Activated CD8-positive, alpha-beta memory T cell treated with anti-CD3 and anti-CD28 coated beads, Interleukin-2, amount 10 ng/mL, durations not matched to agents 7 days and 5 days (primary cell): Measurements from ENCODE around the gene PPM1H. TPM values are rescaled to one million over a fixed set of nuclear protein-coding genes. Genes with fewer than 3 reads are reported as not detected.

Experiments used
- ATAC-seq: fragments of 150-1000 bp; cut with Tn5 transposase; one replicate; pipeline ENCODE4 v1.10.0; 2021; ENCODE audit warnings: moderate library complexity
- CTCF ChIA-PET: fragments of 350-600 bp; sonication (Branson Sonifier 250); formaldehyde crosslinking; loops from one replicate; lab custom pipeline; 2021; ENCODE audit warnings: antibody characterized with exemption; lab: Charles Lee
- DNase-seq: peaks from one replicate; pipeline ENCODE4 v3.0.0-alpha.2; 2020
- H3K27ac Mint-ChIP-seq: one replicate; pipeline ENCODE4 v1.8.0; 2021; ENCODE audit warnings: mild to moderate bottlenecking, mixed read lengths
- H3K27me3 Mint-ChIP-seq: one replicate; pipeline ENCODE4 v1.8.0; 2021; ENCODE audit warnings: mixed read lengths
- H3K36me3 Mint-ChIP-seq: one replicate; pipeline ENCODE4 v1.8.0; 2021; ENCODE audit warnings: mild to moderate bottlenecking, mixed read lengths
- H3K4me1 Mint-ChIP-seq: one replicate; pipeline ENCODE4 v1.8.0; 2021; ENCODE audit warnings: mixed read lengths
- H3K4me3 Mint-ChIP-seq: one replicate; pipeline ENCODE4 v1.8.0; 2021; ENCODE audit warnings: mild to moderate bottlenecking, moderate library complexity, mixed read lengths
- H3K9me3 Mint-ChIP-seq: one replicate; pipeline ENCODE4 v1.8.0; 2022; ENCODE audit warnings: low read depth, mixed read lengths
- total RNA-seq, 2 experiments: library from RNA; stranded (reverse); gene quantifications; one replicate each; pipeline ENCODE4 v1.2.3, GENCODE V29; 2021

The PPM1H gene
- total RNA-seq, 2 experiments from 2014 or later = 0.32 to 0.68 TPM

- peak; percentile 61 for DNase-seq
- H3K9me3 Mint-ChIP-seq = no peaks in the 10 kb centered on the region
- CTCF ChIA-PET = interaction anchor here (1.2 to 1.5 kb wide), 3 partner anchors 10 to 216 kb away, joined by 3 to 5 read pairs (median 3); no protein-coding TSS in a partner anchor
- no peaks in the 10 kb centered on the region for H3K36me3 Mint-ChIP-seq
- peaks cover 74% of the 10 kb centered on the region for H3K27me3 Mint-ChIP-seq
- no peak overlapping the region for H3K4me3 Mint-ChIP-seq
- ATAC-seq = peak; percentile 64
- H3K27ac Mint-ChIP-seq = no peak overlapping the region
- peaks cover 14% of the 10 kb centered on the region for H3K4me1 Mint-ChIP-seq
Measured at GRCh38 chr12:62654326-62655241, 280.4 kb downstream of the PPM1H start.

DNA sequence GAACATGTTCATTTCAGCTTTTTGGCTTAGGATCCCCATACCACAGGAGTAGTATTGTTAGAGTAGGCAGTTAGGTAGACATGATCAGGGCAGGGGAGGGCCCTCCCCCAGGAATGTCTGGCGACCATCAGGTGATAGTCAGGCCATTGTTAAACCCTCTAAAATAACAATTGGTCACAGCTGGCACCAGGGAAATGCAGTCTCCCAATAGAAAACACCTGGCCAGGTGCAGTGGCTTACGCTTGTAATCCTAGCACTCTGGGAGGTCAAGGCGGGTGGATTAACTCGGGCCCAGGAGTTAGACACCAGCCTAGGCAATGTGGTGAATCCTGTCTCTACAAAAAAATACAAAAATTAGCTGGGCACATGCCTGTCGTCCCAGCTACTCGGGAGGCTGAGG is 281.2 kb downstream of the PPM1H start:
- ATAC-seq (no peak), DNase-seq (no peak)
- CTCF ChIA-PET = no interaction called here
- Mint-ChIP-seq H3K4me3 (no peak overlapping the region), H3K9me3 (no peaks in the 10 kb centered on the region), H3K36me3 (no peaks in the 10 kb centered on the region), H3K27me3 (peaks cover 67% of the 10 kb centered on the region), H3K4me1 (peaks cover 14% of the 10 kb centered on the region), H3K27ac (no peak overlapping the region)

- DNase-seq (no peak), ATAC-seq (no peak)
- no peaks in the 10 kb centered on the region for H3K36me3 Mint-ChIP-seq
- no peak overlapping the region for H3K27ac Mint-ChIP-seq
- no peaks in the 10 kb centered on the region for H3K9me3 Mint-ChIP-seq
- peaks cover 14% of the 10 kb centered on the region for H3K4me1 Mint-ChIP-seq
- peaks cover 67% of the 10 kb centered on the region for H3K27me3 Mint-ChIP-seq
- CTCF ChIA-PET = interaction anchor here (1.1 kb wide), 1 partner anchor 10 kb away, joined by 3 read pairs; no protein-coding TSS in a partner anchor
- no peak overlapping the region for H3K4me3 Mint-ChIP-seq
Measured at GRCh38 chr12:62653304-62653703, 281.6 kb downstream of the PPM1H start.

DNA sequence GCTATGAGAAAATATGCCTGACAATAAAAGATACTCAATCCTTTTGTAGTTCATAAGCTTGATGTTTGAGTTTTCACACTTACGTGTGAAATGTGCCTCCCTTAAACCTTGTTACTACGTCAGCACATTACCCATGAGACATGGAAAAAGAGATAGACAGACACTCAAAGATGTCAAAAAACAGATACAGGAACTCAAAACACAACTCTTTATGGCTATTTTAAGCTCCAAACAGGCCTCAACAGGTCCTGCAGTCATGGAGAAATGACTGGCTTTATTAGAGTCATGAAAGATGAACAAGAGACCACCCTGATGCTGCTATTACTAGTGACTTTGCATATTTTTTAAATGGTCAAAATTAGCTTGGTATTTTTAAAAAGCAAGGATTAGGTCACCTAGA is 283.8 kb downstream of the PPM1H start:
- peaks cover 55% of the 10 kb centered on the region for H3K27me3 Mint-ChIP-seq
- no peaks in the 10 kb centered on the region for H3K9me3 Mint-ChIP-seq
- H3K27ac Mint-ChIP-seq = no peak overlapping the region
- ATAC-seq (no peak), DNase-seq (no peak)
- CTCF ChIA-PET = interaction anchor here (1.4 kb wide), 1 partner anchor 10 kb away, joined by 3 read pairs; no protein-coding TSS in a partner anchor
- no peaks in the 10 kb centered on the region for H3K36me3 Mint-ChIP-seq
- H3K4me3 Mint-ChIP-seq = no peak overlapping the region
- H3K4me1 Mint-ChIP-seq = peaks cover 13% of the 10 kb centered on the region

GRCh38 chr12:62649412-62650138 is 285.4 kb downstream of the PPM1H start:
- peaks cover 45% of the 10 kb centered on the region for H3K27me3 Mint-ChIP-seq
- ATAC-seq = no peak

DNA sequence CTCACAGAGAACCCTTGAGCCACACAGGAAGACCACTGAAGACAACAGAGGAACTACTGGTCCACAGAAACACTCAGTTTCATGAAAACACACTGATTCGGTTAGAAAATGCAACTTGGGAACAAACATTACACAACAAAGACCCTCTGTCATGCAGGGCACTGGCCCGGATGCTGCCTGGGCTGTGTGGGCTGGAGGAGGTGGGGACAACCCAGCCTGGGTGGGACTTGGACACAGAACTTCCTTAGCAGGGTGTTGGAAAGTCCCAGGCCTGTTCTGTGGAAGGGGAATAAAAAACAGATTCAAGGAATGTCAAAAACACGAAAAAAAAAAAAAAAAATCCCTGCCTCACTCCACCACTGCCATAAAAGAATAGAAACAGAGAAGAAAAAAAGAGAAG is 287.4 kb downstream of the PPM1H start:
- Mint-ChIP-seq H3K4me1 (peaks cover 2% of the 10 kb centered on the region), H3K4me3 (no peak overlapping the region), H3K9me3 (no peaks in the 10 kb centered on the region), H3K27me3 (peaks cover 32% of the 10 kb centered on the region), H3K36me3 (no peaks in the 10 kb centered on the region), H3K27ac (no peak overlapping the region)
- DNase-seq = no peak
- CTCF ChIA-PET = interaction anchor here (0.5 to 1.3 kb wide), 2 partner anchors 12 to 66 kb away, joined by 4 read pairs; no protein-coding TSS in a partner anchor
- no peak for ATAC-seq

More at GRCh38 chr12:62649412-62650138, 285.4 kb downstream of the PPM1H start:
- no peaks in the 10 kb centered on the region for H3K36me3 Mint-ChIP-seq
- no peak overlapping the region for H3K4me3 Mint-ChIP-seq
- H3K4me1 Mint-ChIP-seq = peaks cover 5% of the 10 kb centered on the region
- H3K9me3 Mint-ChIP-seq = no peaks in the 10 kb centered on the region
- no peak for DNase-seq
- H3K27ac Mint-ChIP-seq = no peak overlapping the region
- CTCF ChIA-PET = interaction anchor here (1.4 to 1.8 kb wide), 2 partner anchors 9 to 145 kb away, joined by 4 read pairs; no protein-coding TSS in a partner anchor

DNA sequence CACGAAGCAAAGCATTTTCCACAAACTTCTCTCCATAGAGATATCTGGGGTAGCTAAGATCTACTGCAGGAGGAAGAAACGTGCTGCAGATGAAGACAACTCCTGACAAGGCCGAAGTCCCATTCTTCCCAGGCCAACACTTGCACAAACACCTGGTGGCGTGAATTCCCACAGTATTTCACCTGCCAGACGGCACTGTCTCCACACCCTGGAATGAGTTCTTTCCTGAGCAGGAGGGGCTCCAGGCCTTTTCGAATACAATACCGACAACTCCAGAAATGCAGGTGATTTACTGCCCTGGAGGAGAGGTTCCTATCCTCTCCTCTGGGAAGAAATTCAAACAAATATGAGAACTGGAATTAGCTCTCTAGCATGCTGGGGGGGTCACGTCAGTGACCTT is 288.4 kb downstream of the PPM1H start:
- Mint-ChIP-seq H3K27me3 (peaks cover 28% of the 10 kb centered on the region), H3K4me3 (no peak overlapping the region), H3K4me1 (peaks cover 6% of the 10 kb centered on the region), H3K9me3 (no peaks in the 10 kb centered on the region), H3K36me3 (no peaks in the 10 kb centered on the region), H3K27ac (no peak overlapping the region)
- DNase-seq (no peak), ATAC-seq (no peak)
- CTCF ChIA-PET = no interaction called here

DNA sequence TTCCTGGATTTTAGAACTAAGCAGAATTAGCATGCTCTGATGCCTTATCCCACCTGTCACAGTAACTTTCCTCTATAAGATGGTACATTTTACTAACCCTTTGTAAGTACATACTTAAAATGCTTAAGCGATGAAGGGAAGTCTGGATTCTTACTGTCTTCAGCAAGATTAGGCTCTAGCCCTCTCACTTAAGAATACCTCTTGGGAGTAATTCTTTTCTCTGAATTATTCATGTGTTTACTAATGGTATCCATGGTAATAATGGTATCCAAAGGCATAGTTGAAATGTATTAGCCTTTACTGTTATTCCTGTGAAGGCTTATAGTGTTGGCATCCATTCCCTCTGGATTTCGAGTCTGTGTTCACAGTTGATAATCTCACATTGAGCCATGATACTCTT is 291.5 kb downstream of the PPM1H start:
- no peaks in the 10 kb centered on the region for H3K9me3 Mint-ChIP-seq
- H3K27ac Mint-ChIP-seq = no peak overlapping the region
- DNase-seq (no peak), ATAC-seq (no peak)
- H3K4me1 Mint-ChIP-seq = peaks cover 17% of the 10 kb centered on the region
- CTCF ChIA-PET = interaction anchor here (1.0 kb wide), 1 partner anchor 9 kb away, joined by 3 read pairs; no protein-coding TSS in a partner anchor
- H3K27me3 Mint-ChIP-seq = peaks cover 19% of the 10 kb centered on the region
- no peak overlapping the region for H3K4me3 Mint-ChIP-seq
- H3K36me3 Mint-ChIP-seq = no peaks in the 10 kb centered on the region

- ATAC-seq (no peak), DNase-seq (no peak)
- H3K27ac Mint-ChIP-seq = no peak overlapping the region
- no peak overlapping the region for H3K4me3 Mint-ChIP-seq
- CTCF ChIA-PET = interaction anchor here (0.7 to 1.0 kb wide), 2 partner anchors 10 to 1736 kb away, joined by 3 read pairs; no protein-coding TSS in a partner anchor
- H3K36me3 Mint-ChIP-seq = no peaks in the 10 kb centered on the region
- peaks cover 17% of the 10 kb centered on the region for H3K4me1 Mint-ChIP-seq
- no peaks in the 10 kb centered on the region for H3K9me3 Mint-ChIP-seq
- peaks cover 16% of the 10 kb centered on the region for H3K27me3 Mint-ChIP-seq
Measured at GRCh38 chr12:62642486-62642885, 292.5 kb downstream of the PPM1H start.

DNA sequence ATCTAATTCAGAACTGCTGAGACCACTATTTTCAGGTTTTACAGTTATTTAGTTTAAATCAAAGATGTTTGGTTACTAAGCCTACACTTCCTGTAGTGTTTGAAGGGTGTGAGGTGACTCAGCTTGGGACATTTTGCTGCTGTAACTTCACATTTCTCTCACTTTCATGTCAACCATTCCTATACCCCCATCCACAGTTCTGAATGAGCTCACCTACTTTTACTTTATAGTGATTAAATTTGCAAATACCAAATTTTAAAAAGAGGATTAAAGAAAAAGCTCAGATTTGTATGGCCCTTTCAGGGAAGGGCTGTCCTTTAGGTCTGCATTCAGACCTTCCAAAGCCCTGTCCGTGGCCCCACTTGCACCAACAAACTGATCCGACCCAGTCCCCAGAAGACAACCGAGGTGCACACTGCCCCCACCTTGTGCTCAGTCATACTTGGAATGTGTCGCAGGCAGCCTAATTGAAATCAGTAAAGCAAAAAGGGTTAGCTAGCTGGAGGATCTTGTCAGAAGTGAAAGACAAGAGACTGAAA is 294.0 kb downstream of the PPM1H start:
- ATAC-seq (peak; percentile 95), DNase-seq (peak; percentile 68)
- CTCF ChIA-PET = interaction anchor here (0.8 to 1.6 kb wide), 5 partner anchors 9 to 153 kb away, joined by 3 to 4 read pairs (median 3); no protein-coding TSS in a partner anchor
- Mint-ChIP-seq H3K9me3 (no peaks in the 10 kb centered on the region), H3K36me3 (no peaks in the 10 kb centered on the region), H3K27me3 (peaks cover 13% of the 10 kb centered on the region), H3K27ac (peak overlapping the region; percentile 69), H3K4me1 (peaks cover 17% of the 10 kb centered on the region), H3K4me3 (peak overlapping the region; percentile 37)

GRCh38 chr12:62637679-62638078 is 297.3 kb downstream of the PPM1H start:
- DNase-seq = no peak
- CTCF ChIA-PET = no interaction called here
- no peaks in the 10 kb centered on the region for H3K36me3 Mint-ChIP-seq
- ATAC-seq = no peak
- H3K9me3 Mint-ChIP-seq = no peaks in the 10 kb centered on the region
- peaks cover 32% of the 10 kb centered on the region for H3K27me3 Mint-ChIP-seq
- no peak overlapping the region for H3K27ac Mint-ChIP-seq
- H3K4me3 Mint-ChIP-seq = no peak overlapping the region
- H3K4me1 Mint-ChIP-seq = peaks cover 15% of the 10 kb centered on the region

DNA sequence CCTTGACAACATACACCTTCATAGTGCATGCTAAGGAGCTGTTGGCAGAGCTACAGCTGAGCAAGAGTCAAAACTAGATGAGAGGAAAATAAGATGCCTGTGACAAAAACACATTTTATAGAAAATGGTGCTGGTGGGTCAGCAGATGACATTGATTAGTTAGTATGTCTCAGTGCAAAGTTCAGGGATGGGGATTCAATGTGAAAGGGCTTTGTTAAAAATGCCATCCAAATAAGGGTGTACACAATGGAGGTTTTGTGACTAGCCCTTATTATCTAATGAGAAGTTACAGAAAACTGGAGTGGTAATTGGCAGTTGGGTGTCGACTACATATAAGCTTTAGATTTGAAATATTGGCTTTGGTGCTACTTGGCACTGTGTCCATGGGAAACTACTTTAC is 299.3 kb downstream of the PPM1H start:
- ATAC-seq (no peak), DNase-seq (no peak)
- Mint-ChIP-seq H3K4me3 (no peak overlapping the region), H3K4me1 (peaks cover 12% of the 10 kb centered on the region), H3K36me3 (peaks cover 2% of the 10 kb centered on the region), H3K9me3 (no peaks in the 10 kb centered on the region), H3K27me3 (peaks cover 52% of the 10 kb centered on the region), H3K27ac (no peak overlapping the region)
- CTCF ChIA-PET = interaction anchor here (1.2 kb wide), 1 partner anchor 32 kb away, joined by 3 read pairs; no protein-coding TSS in a partner anchor
